HepG2 (cell line): Measurements from ENCODE around the gene IQCN. TPM values are rescaled to one million over a fixed set of nuclear protein-coding genes. Genes with fewer than 3 reads are reported as not detected.
A peak's percentile ranks its signal among the peaks of the same experiment; 100 is the strongest.

Experiments used
- ARID3A ChIP-seq: IDR thresholded peaks from 2 replicates; pipeline ENCODE4 v1.6.1; 2012; ENCODE audit warnings: low read depth, low read length, improper control_type of control experiment
- ATM ChIP-seq: fragments of 450-650 bp; IDR thresholded peaks from 2 replicates; pipeline ENCODE4 v1.7.1; 2017; ENCODE audit warnings: mild to moderate bottlenecking, borderline replicate concordance
- BRD4 ChIP-seq: sonication (generic); formaldehyde crosslinking; IDR thresholded peaks from 2 replicates; pipeline ENCODE4 v1.4.0; 2020; ENCODE audit warnings: missing genetic modification reagents
- CHCHD3 ChIP-seq: sonication (generic); formaldehyde crosslinking; IDR thresholded peaks from 2 replicates; pipeline ENCODE4 v1.8.0; 2022; ENCODE audit warnings: mild to moderate bottlenecking, missing genetic modification reagents, moderate library complexity
- CHD4 ChIP-seq: fragments of 200-600 bp; sonication (generic); IDR thresholded peaks from 2 replicates; pipeline ENCODE4 v1.7.0; 2017; ENCODE audit warnings: mild to moderate bottlenecking, low read length, borderline replicate concordance
- GRHL1 ChIP-seq: sonication (generic); formaldehyde crosslinking; conservative IDR thresholded peaks from 2 replicates; pipeline ENCODE4 v1.8.0; 2022; ENCODE audit warnings: missing genetic modification reagents
- HHEX ChIP-seq: IDR thresholded peaks from 2 replicates; pipeline ENCODE4 v1.6.1; 2016; ENCODE audit warnings: control low read depth
- HIVEP1 ChIP-seq: sonication (generic); formaldehyde crosslinking; IDR thresholded peaks from 2 replicates; pipeline ENCODE4 v1.4.0; 2020; ENCODE audit warnings: mild to moderate bottlenecking, missing genetic modification reagents
- JUN ChIP-seq: sonication (generic); formaldehyde crosslinking; IDR thresholded peaks from 2 replicates; pipeline ENCODE4 v1.4.0; 2020; ENCODE audit warnings: mild to moderate bottlenecking, missing genetic modification reagents
- KMT2B ChIP-seq: IDR thresholded peaks from 2 replicates; pipeline ENCODE4 v1.6.1; 2016; ENCODE audit warnings: missing genetic modification reagents, missing compliant biosample characterization
- MTA1 ChIP-seq: sonication (generic); formaldehyde crosslinking; IDR thresholded peaks from 2 replicates; pipeline ENCODE4 v1.4.0; 2020; ENCODE audit warnings: missing genetic modification reagents, mild to moderate bottlenecking, borderline replicate concordance
- MXI1 ChIP-seq: IDR thresholded peaks from 3 replicates; pipeline ENCODE4 v1.6.1; 2012; ENCODE audit warnings: low read depth, low read length, inconsistent platforms, borderline replicate concordance
- PBX3 ChIP-seq: sonication (generic); formaldehyde crosslinking; IDR thresholded peaks from 2 replicates; pipeline ENCODE4 v1.8.1; 2023; ENCODE audit warnings: missing genetic modification reagents, inconsistent platforms, borderline replicate concordance
- PHF20 ChIP-seq: sonication (generic); formaldehyde crosslinking; IDR thresholded peaks from 2 replicates; pipeline ENCODE4 v1.5.0; 2020; ENCODE audit warnings: mild to moderate bottlenecking, missing genetic modification reagents
- PITX1 ChIP-seq: sonication (generic); formaldehyde crosslinking; IDR thresholded peaks from 2 replicates; pipeline ENCODE4 v1.5.1; 2020; ENCODE audit warnings: mild to moderate bottlenecking, missing genetic modification reagents
- RBFOX2 ChIP-seq: fragments of 200-400 bp; formaldehyde crosslinking; IDR thresholded peaks from 2 replicates; pipeline ENCODE4 v1.6.1; 2017; ENCODE audit warnings: low read depth, mild to moderate bottlenecking, low read length
- SOX13 ChIP-seq, 3 experiments: fragments of 450-650 bp in 1 of 3; sonication (generic) in 1 of 3; formaldehyde crosslinking in 1 of 3; IDR thresholded peaks in 2 of 3; conservative IDR thresholded peaks in 1 of 3; 2 replicates each; pipeline versions ENCODE4 v1.5.0 to v1.6.1; 2016 to 2020; ENCODE audit warnings: antibody characterized with exemption in 1 of 3, mild to moderate bottlenecking in 1 of 3, missing compliant biosample characterization in 1 of 3, missing genetic modification reagents in 1 of 3, moderate library complexity in 1 of 3
- SP5 ChIP-seq: IDR thresholded peaks from 2 replicates; pipeline ENCODE4 v1.6.1; 2016; ENCODE audit warnings: low read depth, borderline replicate concordance
- YEATS2 ChIP-seq: sonication (generic); formaldehyde crosslinking; IDR thresholded peaks from 2 replicates; pipeline ENCODE4 v1.4.0; 2020; ENCODE audit warnings: missing genetic modification reagents, borderline replicate concordance
- ZNF232 ChIP-seq: sonication (generic); formaldehyde crosslinking; IDR thresholded peaks from 2 replicates; pipeline ENCODE4 v1.4.0; 2020; ENCODE audit warnings: missing genetic modification reagents, borderline replicate concordance
- ZNF260 ChIP-seq: sonication (generic); formaldehyde crosslinking; IDR thresholded peaks from 2 replicates; pipeline ENCODE4 v1.4.0; 2020; ENCODE audit warnings: missing genetic modification reagents, low read depth, mild to moderate bottlenecking, borderline replicate concordance
- ZNF280B ChIP-seq: sonication (generic); formaldehyde crosslinking; IDR thresholded peaks from 2 replicates; pipeline ENCODE4 v1.5.0; 2020; ENCODE audit warnings: missing genetic modification reagents, mild to moderate bottlenecking, borderline replicate concordance
- ZNF678 ChIP-seq: sonication (generic); formaldehyde crosslinking; IDR thresholded peaks from 2 replicates; pipeline ENCODE4 v1.4.0; 2020; ENCODE audit warnings: mild to moderate bottlenecking, missing genetic modification reagents
- ZSCAN30 ChIP-seq: sonication (generic); formaldehyde crosslinking; IDR thresholded peaks from 2 replicates; pipeline ENCODE4 v1.5.0; 2020; ENCODE audit warnings: mild to moderate bottlenecking, missing genetic modification reagents
- polyA plus RNA-seq, 8 experiments: library from polyadenylated mRNA; depleted of rRNA in 3 of 8; stranded (reverse) in 7 of 8; unstranded in 1 of 8; fragments of >200 nt; fragmentation: Illumina TruSeq in 4 of 8; extraction: Trizol in 4 of 8; gene quantifications; 2 replicates each; pipeline versions ENCODE4 v1.2.1 to v1.2.3, GENCODE V29; 2011 to 2016; ENCODE audit warnings: low read depth in 4 of 8, missing spikeins in 1 of 8, mixed read lengths in 1 of 8; ENCODE audit not compliant: insufficient read depth in 1 of 8
- total RNA-seq, 5 experiments: library from RNA; depleted of rRNA; stranded (reverse); fragments of >200 nt; fragmentation: Illumina TruSeq; extraction: Trizol; gene quantifications; 2 replicates each; pipeline ENCODE4 v1.2.3, GENCODE V29; 2016; ENCODE audit warnings: low read depth in 1 of 5

Gene IQCN
- total and polyA plus RNA-seq, 2 of the 13 experiments (the other 11 are each of a cell fraction or from before 2014, with no cell fraction given), result 0.04 to 0.18 TPM

GRCh38 chr19:18233224-18233825, 40.9 kb downstream of the IQCN start (continued):
- TF ChIP-seq PBX3 (CRISPR knock-in tag), result peak; percentile 46; the same call in 1 of the 2 replicates
- TF ChIP-seq ATM, result no peak
- no peak for TF ChIP-seq SP5 (CRISPR knock-in tag)
- no peak for TF ChIP-seq JUN (CRISPR knock-in tag)
- TF ChIP-seq GRHL1, result no peak
- peak; percentile 88 for TF ChIP-seq MXI1
- no peak for TF ChIP-seq ZNF260 (CRISPR knock-in tag)
- peak; percentile 89; the same call in 1 of the 2 replicates for TF ChIP-seq ZNF678 (CRISPR knock-in tag)
- TF ChIP-seq CHD4, result peak; percentile 33; the same call in 1 of the 2 replicates
- no peak for TF ChIP-seq HHEX (CRISPR knock-in tag)
- TF ChIP-seq ARID3A, result no peak
- TF ChIP-seq SOX13 (IDR thresholded peaks at IDR 0.05), result no peak
- peak in 1 of 2 experiments; percentile 42; a peak in 1 of 4 replicates for TF ChIP-seq SOX13 (CRISPR knock-in tag; conservative IDR thresholded peaks at IDR 0.05 in 1 of 2, IDR thresholded peaks at IDR 0.05 in 1 of 2)
- TF ChIP-seq PHF20, result no peak; the same call in 1 of the 2 replicates
- peak; percentile 62 for TF ChIP-seq PITX1
- 0 out of 2 replicates have a peak, but pooled peaks have one; percentile 27 for TF ChIP-seq CHCHD3
- peak; percentile 36; the same call in 1 of the 2 replicates for TF ChIP-seq MTA1 (CRISPR knock-in tag)
- peak; percentile 39; the same call in 1 of the 2 replicates for TF ChIP-seq ZSCAN30 (CRISPR knock-in tag)
- no peak for TF ChIP-seq BRD4 (CRISPR knock-in tag)
- 0 out of 2 replicates have a peak, but pooled peaks have one; percentile 51 for TF ChIP-seq HIVEP1 (CRISPR knock-in tag)
- TF ChIP-seq ZNF232 (CRISPR knock-in tag), result peak; percentile 97
- TF ChIP-seq KMT2B (CRISPR knock-in tag), result peak; percentile 86
- peak; percentile 67; the same call in 1 of the 2 replicates for TF ChIP-seq YEATS2
- peak; percentile 92; the same call in 1 of the 2 replicates for TF ChIP-seq ZNF280B (CRISPR knock-in tag)
- no peak for TF ChIP-seq RBFOX2
